ENCODE measurements around the gene MLN.

Gene MLN

GRCh38 chr6:33788694-33789549 is 14.9 kb downstream of the MLN start, which contains the start of gene LEMD2:
Gene LEMD2 (minus strand): TSS chr6:33789130. CDS start chr6:33789116, 14 bp downstream.
- ATAC-seq, result peak; percentile 85 to 89

- peak; percentile 50 to 58 for ATAC-seq
Measured at GRCh38 chr6:33787954-33788693, 15.7 kb downstream of the MLN start.

- ATAC-seq, result peak in 1 of 2 donors; percentile 6
Measured at GRCh38 chr6:33787346-33787953, 16.4 kb downstream of the MLN start.

GRCh38 chr6:33786736-33787135 is 17.1 kb downstream of the MLN start:
- no peak for ATAC-seq

- no peak for ATAC-seq
Measured at GRCh38 chr6:33785778-33786177, 18.0 kb downstream of the MLN start.

GRCh38 chr6:33784787-33785186 is 19.0 kb downstream of the MLN start:
- ATAC-seq, result no peak

GRCh38 chr6:33783781-33784520 is 19.9 kb downstream of the MLN start:
- ATAC-seq, result no peak

- no peak for ATAC-seq
Measured at GRCh38 chr6:33782561-33782960, 21.2 kb downstream of the MLN start.

GRCh38 chr6:33781131-33781975 is 22.4 kb downstream of the MLN start:
- no peak for ATAC-seq

GRCh38 chr6:33779895-33780294 is 23.9 kb downstream of the MLN start:
- ATAC-seq, result no peak

- no peak for ATAC-seq
Measured at GRCh38 chr6:33779290-33779689, 24.5 kb downstream of the MLN start.

- ATAC-seq, result no peak
Measured at GRCh38 chr6:33778444-33779121, 25.2 kb downstream of the MLN start.

GRCh38 chr6:33777398-33778388 is 26.1 kb downstream of the MLN start:
- ATAC-seq, result no peak

GRCh38 chr6:33776764-33777163 is 27.0 kb downstream of the MLN start:
- no peak for ATAC-seq

- no peak for ATAC-seq
Measured at GRCh38 chr6:33776186-33776585, 27.6 kb downstream of the MLN start.

GRCh38 chr6:33774774-33775173 is 29.0 kb downstream of the MLN start:
- ATAC-seq, result no peak

- no peak for ATAC-seq
Measured at GRCh38 chr6:33772902-33773472, 30.8 kb downstream of the MLN start.

GRCh38 chr6:33772082-33772830 is 31.5 kb downstream of the MLN start:
- no peak for ATAC-seq
